GM18502 (cell line): Measurements from ENCODE around the gene FOXN4.

Source experiments
- ATAC-seq: cut with Tn5 transposase; IDR thresholded peaks from one replicate; pipeline ENCODE4 v1.9.1; 2021; ENCODE audit warnings: mild to moderate bottlenecking; ENCODE audit not compliant: unreplicated experiment, poor library complexity

The FOXN4 gene

DNA sequence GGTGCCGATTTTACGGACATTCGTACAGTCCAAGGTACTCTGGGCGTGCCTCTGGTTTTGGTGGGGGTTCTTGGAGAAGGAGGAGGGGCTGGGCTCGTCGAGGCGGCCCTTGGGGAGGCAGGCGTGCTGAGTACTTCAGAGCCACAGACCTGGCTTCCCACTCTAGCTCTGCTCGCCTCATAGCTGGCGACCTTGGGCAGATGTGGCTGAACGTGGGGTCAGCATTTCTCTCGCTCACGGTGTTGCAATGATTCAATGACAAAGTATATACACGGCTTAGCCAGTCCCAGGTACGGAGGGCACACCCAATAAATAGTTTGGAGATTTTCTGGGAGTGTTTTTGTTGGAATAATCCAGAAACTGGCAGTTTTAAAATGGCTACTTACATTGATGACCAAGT, 75.1 kb downstream of the FOXN4 start:
- ATAC-seq = no peak

DNA sequence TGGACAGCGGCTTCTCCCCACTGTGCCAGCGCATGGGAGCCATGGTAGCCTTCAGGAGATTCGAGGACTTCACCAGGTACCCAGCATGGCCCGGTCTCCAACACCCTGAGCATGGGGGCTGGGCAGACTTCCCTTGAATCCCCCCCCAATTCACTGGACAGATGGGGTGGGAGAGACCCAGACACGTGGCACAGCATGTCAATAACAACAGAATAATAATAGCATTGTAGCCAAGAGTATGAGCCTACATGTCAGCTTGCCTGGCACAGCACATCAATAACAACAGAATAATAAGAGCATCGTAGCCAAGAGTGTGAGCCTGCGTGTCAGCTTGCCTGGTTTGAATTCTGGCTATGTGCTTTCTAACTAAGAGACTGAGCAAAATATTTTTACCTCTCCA, 76.4 kb downstream of the FOXN4 start:
- ATAC-seq = no peak

DNA sequence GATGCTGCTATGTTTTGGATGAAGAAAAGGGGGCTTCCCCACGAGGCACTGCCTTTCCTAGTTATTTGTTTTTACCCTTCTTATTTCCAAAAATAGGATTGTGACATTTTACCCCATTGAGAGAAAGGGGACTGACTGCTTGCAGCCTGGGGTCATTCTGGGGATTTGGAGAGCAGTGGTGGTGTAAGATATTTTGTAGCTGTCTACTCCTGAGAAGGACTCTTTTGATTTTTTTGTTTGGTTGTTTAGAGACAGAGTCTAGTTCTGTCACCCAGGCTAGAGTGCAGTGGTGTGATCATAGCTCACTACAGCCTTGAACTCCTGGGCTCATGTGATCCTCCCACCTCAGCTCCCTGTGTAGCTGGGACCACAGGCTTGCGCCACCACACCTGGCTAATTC, 78.9 kb downstream of the FOXN4 start:
- no peak for ATAC-seq

DNA sequence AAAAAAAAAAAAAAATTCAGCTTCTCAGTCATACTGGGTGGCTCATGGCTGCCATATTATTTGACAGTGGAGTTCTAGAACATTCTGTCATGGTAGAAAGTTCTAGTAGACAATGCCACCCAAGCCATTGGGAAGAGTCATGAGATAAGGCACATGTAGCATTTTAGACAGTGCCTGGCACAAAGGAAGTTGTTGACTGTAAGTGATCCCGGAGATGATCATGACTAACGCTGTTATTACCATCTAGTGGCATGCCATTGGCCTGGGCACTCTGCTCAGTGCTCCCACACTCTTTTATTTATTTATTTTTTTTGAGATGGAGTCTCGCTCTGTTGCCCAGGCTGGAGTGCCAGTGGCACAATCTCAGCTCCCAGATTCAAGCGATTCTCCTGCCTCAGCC, 80.4 kb downstream of the FOXN4 start:
- ATAC-seq = no peak
